ENCODE results near the gene DYNLT1. TPM values are rescaled to one million over a fixed set of nuclear protein-coding genes. Genes with fewer than 3 reads are reported as not detected.

Gene DYNLT1
- total RNA-seq, 2 donors from 2014 or later, result 45.6 to 48.7 TPM

DNA sequence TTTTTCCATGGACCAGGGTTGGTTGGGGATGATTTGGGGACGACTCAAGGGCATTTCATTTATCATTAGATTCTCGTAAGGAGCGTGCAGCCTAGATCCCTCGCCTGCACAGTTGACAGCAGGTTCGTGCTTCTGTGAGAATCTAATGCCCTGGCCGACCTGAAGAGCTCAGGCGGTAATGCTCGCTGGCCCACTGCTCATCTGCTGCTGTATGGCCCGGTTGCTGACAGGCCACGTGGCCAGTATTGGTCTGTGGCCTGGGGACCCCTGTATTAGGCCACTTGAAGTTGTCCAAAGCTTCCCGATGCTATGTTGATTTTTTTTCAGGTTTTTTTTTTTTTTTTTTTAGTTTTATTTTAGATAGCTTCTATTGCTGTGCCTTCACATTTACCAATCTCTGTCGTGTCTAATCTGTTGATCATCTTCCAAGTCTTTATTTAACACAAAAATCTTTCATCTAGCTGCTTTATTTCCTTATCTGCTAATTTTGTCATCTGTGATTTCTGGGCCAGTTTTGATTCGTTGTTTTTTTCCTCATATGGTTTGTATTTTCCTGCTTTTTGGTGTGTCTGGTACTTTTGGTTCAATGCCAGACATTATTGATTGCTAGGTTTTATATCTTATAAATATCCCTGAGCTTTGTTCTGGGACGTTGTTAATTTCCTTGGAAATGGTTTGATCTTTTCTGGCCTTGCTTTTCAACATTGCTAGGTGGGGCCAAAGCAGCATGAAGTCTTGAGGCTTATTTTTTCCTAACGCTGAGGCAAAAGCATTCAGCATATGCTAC lies 41.1 kb downstream of the DYNLT1 start:
- H3K4me1 ChIP-seq (ENCODE audit: control insufficient read depth in 1 of 2, low read depth in 2 of 2), result peaks cover 0 to 10% of the 10 kb centered on the region in 2 donors
- DNase-seq (ENCODE audit: low spot score), result no peak
- peaks cover 4% of the 10 kb centered on the region for H3K36me3 ChIP-seq
- H3K27me3 ChIP-seq (replicated peaks; ENCODE audit: insufficient read depth), result no peaks in the 10 kb centered on the region
- H3K9me3 ChIP-seq, result no peaks in the 10 kb centered on the region
- no peak overlapping the region for H3K27ac ChIP-seq
- H3K4me3 ChIP-seq, result no peak overlapping the region
- TF ChIP-seq, protein P1, sequence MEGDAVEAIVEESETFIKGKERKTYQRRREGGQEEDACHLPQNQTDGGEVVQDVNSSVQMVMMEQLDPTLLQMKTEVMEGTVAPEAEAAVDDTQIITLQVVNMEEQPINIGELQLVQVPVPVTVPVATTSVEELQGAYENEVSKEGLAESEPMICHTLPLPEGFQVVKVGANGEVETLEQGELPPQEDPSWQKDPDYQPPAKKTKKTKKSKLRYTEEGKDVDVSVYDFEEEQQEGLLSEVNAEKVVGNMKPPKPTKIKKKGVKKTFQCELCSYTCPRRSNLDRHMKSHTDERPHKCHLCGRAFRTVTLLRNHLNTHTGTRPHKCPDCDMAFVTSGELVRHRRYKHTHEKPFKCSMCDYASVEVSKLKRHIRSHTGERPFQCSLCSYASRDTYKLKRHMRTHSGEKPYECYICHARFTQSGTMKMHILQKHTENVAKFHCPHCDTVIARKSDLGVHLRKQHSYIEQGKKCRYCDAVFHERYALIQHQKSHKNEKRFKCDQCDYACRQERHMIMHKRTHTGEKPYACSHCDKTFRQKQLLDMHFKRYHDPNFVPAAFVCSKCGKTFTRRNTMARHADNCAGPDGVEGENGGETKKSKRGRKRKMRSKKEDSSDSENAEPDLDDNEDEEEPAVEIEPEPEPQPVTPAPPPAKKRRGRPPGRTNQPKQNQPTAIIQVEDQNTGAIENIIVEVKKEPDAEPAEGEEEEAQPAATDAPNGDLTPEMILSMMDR (IDR thresholded peaks at IDR 0.05), result no peak
- ATAC-seq (ENCODE audit: insufficient number of reproducible peaks, low FRiP score, low read depth), result no peak

DNA sequence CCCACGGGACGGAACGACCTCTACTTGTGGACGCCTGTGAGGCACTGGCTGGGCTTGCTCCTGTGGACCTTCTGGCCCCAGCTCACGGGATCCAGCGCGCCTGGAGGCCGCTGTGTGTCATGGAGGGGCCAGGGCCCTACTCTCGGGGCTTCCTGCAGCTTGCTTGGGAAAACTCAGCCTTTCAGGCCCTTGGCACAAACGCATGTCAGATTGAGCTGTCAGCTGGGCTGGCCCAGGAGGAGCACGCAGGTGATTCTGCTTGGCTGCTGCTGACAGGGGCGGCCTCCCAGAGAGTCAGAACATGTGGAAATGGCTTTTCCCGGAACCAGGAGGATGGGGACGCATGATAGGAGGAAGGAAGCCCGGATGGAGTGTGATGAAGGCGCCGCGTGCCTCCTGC lies 44.9 kb downstream of the DYNLT1 start:
- peaks cover 7% of the 10 kb centered on the region for H3K36me3 ChIP-seq
- TF ChIP-seq, protein P1 (IDR thresholded peaks at IDR 0.05), result no peak
- H3K9me3 ChIP-seq, result no peaks in the 10 kb centered on the region
- DNase-seq (ENCODE audit: low spot score) (no peak), ATAC-seq (ENCODE audit: insufficient number of reproducible peaks, low FRiP score, low read depth) (no peak)
- no peaks in the 10 kb centered on the region for H3K27me3 ChIP-seq (replicated peaks; ENCODE audit: insufficient read depth)
- H3K27ac ChIP-seq, result no peak overlapping the region
- H3K4me3 ChIP-seq, result no peak overlapping the region
- no peaks in the 10 kb centered on the region for H3K4me1 ChIP-seq (ENCODE audit: control insufficient read depth in 1 of 2, low read depth in 2 of 2)

DNA sequence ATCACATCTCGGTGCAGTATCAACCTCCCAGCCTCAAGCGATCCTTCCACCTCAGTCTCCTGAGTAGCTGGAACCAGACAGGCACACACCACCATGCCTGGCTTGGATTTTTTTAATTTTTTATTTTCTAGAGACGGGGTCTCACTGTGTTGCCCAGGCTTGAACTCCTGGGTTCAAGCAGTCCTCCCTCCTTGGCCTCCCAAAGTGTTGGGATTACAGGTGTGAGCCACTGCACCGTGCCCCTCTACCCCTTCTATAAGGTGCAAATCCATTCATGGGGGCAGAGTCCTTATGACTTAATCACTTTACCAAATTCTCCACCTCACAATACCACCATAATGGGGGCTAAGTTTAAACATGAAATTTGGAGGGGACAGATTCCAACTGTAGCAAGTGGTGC lies 47.0 kb downstream of the DYNLT1 start:
- TF ChIP-seq, protein P1 (IDR thresholded peaks at IDR 0.05), result no peak
- no peak for ATAC-seq (ENCODE audit: insufficient number of reproducible peaks, low FRiP score, low read depth)
- no peak overlapping the region for H3K27ac ChIP-seq
- no peak for DNase-seq (ENCODE audit: low spot score)
- H3K27me3 ChIP-seq (replicated peaks; ENCODE audit: insufficient read depth), result no peaks in the 10 kb centered on the region
- H3K9me3 ChIP-seq, result no peaks in the 10 kb centered on the region
- H3K36me3 ChIP-seq, result peaks cover 9% of the 10 kb centered on the region
- H3K4me3 ChIP-seq, result no peak overlapping the region
- H3K4me1 ChIP-seq (ENCODE audit: control insufficient read depth in 1 of 2, low read depth in 2 of 2), result no peaks in the 10 kb centered on the region

DNA sequence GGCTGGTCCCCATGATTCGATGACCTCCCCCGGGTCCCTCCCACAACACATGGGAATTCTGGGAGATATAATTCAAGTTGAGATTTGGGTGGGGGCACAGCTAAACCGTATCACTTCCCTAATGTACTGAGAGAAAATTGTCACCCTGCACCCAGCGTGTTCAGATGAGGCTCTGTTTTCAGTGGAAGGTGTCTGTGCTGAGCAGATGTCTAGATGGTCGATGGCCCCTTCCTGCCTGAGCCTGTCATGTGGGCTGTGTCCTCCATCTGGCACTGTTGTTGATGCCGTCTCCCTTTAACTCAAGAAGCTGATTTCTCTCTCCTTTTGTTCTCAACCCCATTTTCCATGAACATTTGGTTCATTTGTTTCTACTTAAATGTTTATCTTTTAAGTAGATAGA lies 47.7 kb downstream of the DYNLT1 start:
- Histone ChIP-seq H3K27me3 (replicated peaks; ENCODE audit: insufficient read depth) (no peaks in the 10 kb centered on the region), H3K36me3 (peaks cover 13% of the 10 kb centered on the region), H3K27ac (no peak overlapping the region), H3K4me3 (no peak overlapping the region), H3K9me3 (no peaks in the 10 kb centered on the region), H3K4me1 (ENCODE audit: control insufficient read depth in 1 of 2, low read depth in 2 of 2) (no peaks in the 10 kb centered on the region)
- DNase-seq (ENCODE audit: low spot score) (no peak), ATAC-seq (ENCODE audit: insufficient number of reproducible peaks, low FRiP score, low read depth) (no peak)
- TF ChIP-seq, protein P1 (IDR thresholded peaks at IDR 0.05), result no peak

DNA sequence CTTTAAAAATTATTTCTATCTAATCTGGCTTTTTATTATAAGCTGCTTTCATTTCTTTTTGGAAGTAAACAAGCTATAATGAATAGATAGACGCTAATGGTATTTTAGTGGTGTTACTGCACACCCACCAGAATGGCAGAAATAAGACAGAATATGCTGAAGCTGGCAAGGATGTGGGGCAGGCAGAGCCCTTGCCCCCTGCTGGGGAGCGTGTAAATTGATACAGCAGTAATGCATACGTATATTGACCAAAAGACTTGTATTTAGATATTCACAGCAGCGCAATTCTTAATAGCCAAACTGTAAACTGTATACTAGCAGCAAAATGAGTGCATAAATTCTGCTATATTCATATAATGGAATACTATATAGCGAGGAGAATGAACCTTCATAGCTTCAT lies 49.3 kb downstream of the DYNLT1 start:
- no peak for ATAC-seq (ENCODE audit: insufficient number of reproducible peaks, low FRiP score, low read depth)
- Histone ChIP-seq H3K4me3 (no peak overlapping the region), H3K36me3 (peaks cover 28% of the 10 kb centered on the region), H3K4me1 (ENCODE audit: control insufficient read depth in 1 of 2, low read depth in 2 of 2) (no peaks in the 10 kb centered on the region), H3K9me3 (no peaks in the 10 kb centered on the region), H3K27me3 (replicated peaks; ENCODE audit: insufficient read depth) (no peaks in the 10 kb centered on the region), H3K27ac (no peak overlapping the region)
- DNase-seq (ENCODE audit: low spot score), result no peak
- TF ChIP-seq, protein P1 (IDR thresholded peaks at IDR 0.05), result no peak
